Suprapubic skin (tissue), 4 donors: ENCODE data around the gene SP9.

Experiments used
- POLR2A ChIP-seq, 2 donors: fragments of 450-650 bp; IDR thresholded peaks; one replicate each; pipeline ENCODE4 v1.6.1; 2017; ENCODE audit warnings: antibody characterized with exemption in 2 of 2, mild to moderate bottlenecking in 2 of 2, moderate library complexity in 2 of 2
- POLR2AphosphoS5 ChIP-seq, 3 donors: sonication (generic); formaldehyde crosslinking; IDR thresholded peaks; one replicate each; pipeline ENCODE4 v1.6.1; 2017; ENCODE audit warnings: antibody characterized with exemption in 3 of 3
- TF ChIP-seq, protein P1 (sequence below), 2 donors: fragments of 200-600 bp in 1 of 2; fragments of 450-650 bp in 1 of 2; sonication (generic) in 1 of 2; IDR thresholded peaks; one replicate each; pipeline ENCODE4 v1.5.1; 2016 to 2019; ENCODE audit warnings: antibody characterized with exemption in 2 of 2, mild to moderate bottlenecking in 1 of 2, moderate library complexity in 1 of 2

- TF ChIP-seq, protein P1, sequence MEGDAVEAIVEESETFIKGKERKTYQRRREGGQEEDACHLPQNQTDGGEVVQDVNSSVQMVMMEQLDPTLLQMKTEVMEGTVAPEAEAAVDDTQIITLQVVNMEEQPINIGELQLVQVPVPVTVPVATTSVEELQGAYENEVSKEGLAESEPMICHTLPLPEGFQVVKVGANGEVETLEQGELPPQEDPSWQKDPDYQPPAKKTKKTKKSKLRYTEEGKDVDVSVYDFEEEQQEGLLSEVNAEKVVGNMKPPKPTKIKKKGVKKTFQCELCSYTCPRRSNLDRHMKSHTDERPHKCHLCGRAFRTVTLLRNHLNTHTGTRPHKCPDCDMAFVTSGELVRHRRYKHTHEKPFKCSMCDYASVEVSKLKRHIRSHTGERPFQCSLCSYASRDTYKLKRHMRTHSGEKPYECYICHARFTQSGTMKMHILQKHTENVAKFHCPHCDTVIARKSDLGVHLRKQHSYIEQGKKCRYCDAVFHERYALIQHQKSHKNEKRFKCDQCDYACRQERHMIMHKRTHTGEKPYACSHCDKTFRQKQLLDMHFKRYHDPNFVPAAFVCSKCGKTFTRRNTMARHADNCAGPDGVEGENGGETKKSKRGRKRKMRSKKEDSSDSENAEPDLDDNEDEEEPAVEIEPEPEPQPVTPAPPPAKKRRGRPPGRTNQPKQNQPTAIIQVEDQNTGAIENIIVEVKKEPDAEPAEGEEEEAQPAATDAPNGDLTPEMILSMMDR (IDR thresholded peaks at IDR 0.05): no peak
- no peak for TF ChIP-seq POLR2A (IDR thresholded peaks at IDR 0.05)
- TF ChIP-seq POLR2AphosphoS5 (IDR thresholded peaks at IDR 0.05): no peak
These were observed 18.2 kb downstream of the SP9 start for GRCh38 chr2:174353004-174353403.
